PC-3 (cell line): Measurements from ENCODE around the gene PHEX. TPM values are rescaled to one million over a fixed set of nuclear protein-coding genes. Genes with fewer than 3 reads are reported as not detected.
A peak's percentile ranks its signal among the peaks of the same experiment; 100 is the strongest.

ENCODE experiments used
- ATAC-seq: fragments of 200-7000 bp; cut with Tn5 transposase; 2 replicates; pipeline ENCODE4 v1.9.1; 2020; ENCODE audit warnings: mild to moderate bottlenecking, moderate library complexity
- BruUV-seq: library from RNA; stranded (reverse); fragments of 400-500 nt; replicated peaks from 2 replicates; lab custom pipeline; 2021; lab: Mats Ljungman, UMichigan
- CTCF ChIA-PET: fragments of 300-600 bp; sonication (Branson Sonifier 250); formaldehyde crosslinking; loops from one replicate; lab custom pipeline; 2022; ENCODE audit warnings: antibody characterized with exemption; lab: Charles Lee
- POLR2A ChIA-PET: fragments of 300-600 bp; sonication (Branson Sonifier 250); formaldehyde crosslinking; loops from one replicate; lab custom pipeline; 2022; ENCODE audit warnings: antibody characterized with exemption; ENCODE audit not compliant: unreplicated experiment; lab: Charles Lee
- DNase-seq: peaks from one replicate; pipeline ENCODE4 v3.0.0-alpha.2; 2015
- H2AFZ ChIP-seq: fragments of 300-600 bp; sonication (generic); 2 replicates; pipeline ENCODE4 v1.6.0; 2016; ENCODE audit warnings: antibody characterized with exemption, low read length
- H3F3A ChIP-seq: fragments of 300-600 bp; sonication (generic); one replicate; pipeline ENCODE4 v1.6.0; 2017; ENCODE audit warnings: antibody characterized with exemption, low read length, control low read depth, mild to moderate bottlenecking; ENCODE audit not compliant: unreplicated experiment
- H3K27ac ChIP-seq: fragments of 300-600 bp; sonication (generic); 2 replicates; pipeline ENCODE4 v1.5.1; 2016; ENCODE audit warnings: mild to moderate bottlenecking, low read length
- H3K27me3 ChIP-seq: fragments of 300-600 bp; sonication (generic); 2 replicates; pipeline ENCODE4 v1.6.1; 2016; ENCODE audit warnings: low read length, mixed read lengths
- H3K36me3 ChIP-seq: fragments of 300-600 bp; sonication (generic); 2 replicates; pipeline ENCODE4 v1.6.1; 2016; ENCODE audit warnings: low read depth, mixed run types, low read length, mixed read lengths
- H3K4me1 ChIP-seq: fragments of 300-600 bp; sonication (generic); 2 replicates; pipeline ENCODE4 v1.5.1; 2016; ENCODE audit warnings: low read length; ENCODE audit not compliant: insufficient read depth
- H3K4me2 ChIP-seq: fragments of 300-600 bp; sonication (generic); 2 replicates; pipeline ENCODE4 v1.6.0; 2016; ENCODE audit warnings: low read length
- H3K4me3 ChIP-seq: fragments of 300-600 bp; sonication (generic); 2 replicates; pipeline ENCODE4 v1.5.1; 2016; ENCODE audit warnings: mild to moderate bottlenecking, low read length, mixed read lengths
- H3K79me2 ChIP-seq: fragments of 300-600 bp; sonication (generic); 2 replicates; pipeline ENCODE4 v1.6.1; 2017; ENCODE audit warnings: low read length, mixed read lengths
- H3K9ac ChIP-seq: fragments of 300-600 bp; sonication (generic); 2 replicates; pipeline ENCODE4 v1.6.0; 2016; ENCODE audit warnings: mild to moderate bottlenecking, low read length
- H3K9me2 ChIP-seq: fragments of 300-600 bp; sonication (generic); replicated peaks from 2 replicates; pipeline ENCODE4 v1.6.1; 2016; ENCODE audit warnings: mixed run types, low read length, mixed read lengths
- H3K9me3 ChIP-seq: fragments of 300-600 bp; sonication (generic); 2 replicates; pipeline ENCODE4 v1.6.1; 2016; ENCODE audit warnings: low read length, mixed read lengths
- H4K20me1 ChIP-seq: fragments of 300-600 bp; sonication (generic); 2 replicates; pipeline ENCODE4 v1.6.1; 2016; ENCODE audit warnings: low read length, mixed read lengths
- EZH2 ChIP-seq: fragments of 300-600 bp; sonication (generic); IDR thresholded peaks from one replicate; pipeline ENCODE4 v1.6.1; 2017; ENCODE audit warnings: antibody characterized with exemption, mild to moderate bottlenecking, low read length; ENCODE audit not compliant: unreplicated experiment
- EZH2phosphoT487 ChIP-seq: fragments of 300-600 bp; sonication (generic); IDR thresholded peaks from 2 replicates; pipeline ENCODE4 v1.6.1; 2018; ENCODE audit warnings: mild to moderate bottlenecking, antibody characterized with exemption, low read length, borderline replicate concordance
- intact Hi-C: fragments of 100-400 bp; cut with micrococcal nuclease; formaldehyde crosslinking; loops from 2 replicates; pipeline ENCODE4 v1.9.0; 2023
- total RNA-seq: library from RNA; depleted of rRNA; stranded (reverse); fragments of >200 nt; gene quantifications from 2 replicates; pipeline ENCODE4 v1.2.3, GENCODE V29; 2014
- TF ChIP-seq, protein P1 (sequence below): fragments of 300-600 bp; sonication (generic); conservative IDR thresholded peaks from 2 replicates; pipeline ENCODE4 v1.5.1; 2017; ENCODE audit warnings: antibody characterized with exemption, low read depth, mild to moderate bottlenecking, low read length

PHEX gene
- total RNA-seq, 1 experiment from 2014 or later, result 0.62 TPM

DNA sequence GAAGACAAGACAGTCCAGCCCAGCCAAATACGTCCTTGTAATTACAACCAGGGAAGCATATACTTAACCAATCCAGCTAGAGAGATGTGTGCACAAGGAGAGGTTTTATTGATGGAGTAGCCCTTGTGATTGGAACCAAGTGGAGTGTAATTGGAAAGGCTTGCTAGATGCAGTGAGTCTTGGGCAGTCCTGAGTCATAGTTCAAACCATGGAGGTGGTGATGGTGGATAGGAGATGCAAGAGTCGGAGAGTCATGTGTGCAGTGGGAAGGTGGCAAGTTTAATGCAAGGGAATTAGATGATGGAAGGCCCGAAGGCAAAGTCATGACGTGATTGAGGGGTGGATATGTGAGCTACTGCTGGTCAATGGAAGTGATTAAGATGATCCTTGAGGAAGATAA lies 63.7 kb downstream of the PHEX start:
- H3K9me3 ChIP-seq, result no peaks in the 10 kb centered on the region
- CTCF ChIA-PET, result no interaction called here
- POLR2A ChIA-PET, result no interaction called here

DNA sequence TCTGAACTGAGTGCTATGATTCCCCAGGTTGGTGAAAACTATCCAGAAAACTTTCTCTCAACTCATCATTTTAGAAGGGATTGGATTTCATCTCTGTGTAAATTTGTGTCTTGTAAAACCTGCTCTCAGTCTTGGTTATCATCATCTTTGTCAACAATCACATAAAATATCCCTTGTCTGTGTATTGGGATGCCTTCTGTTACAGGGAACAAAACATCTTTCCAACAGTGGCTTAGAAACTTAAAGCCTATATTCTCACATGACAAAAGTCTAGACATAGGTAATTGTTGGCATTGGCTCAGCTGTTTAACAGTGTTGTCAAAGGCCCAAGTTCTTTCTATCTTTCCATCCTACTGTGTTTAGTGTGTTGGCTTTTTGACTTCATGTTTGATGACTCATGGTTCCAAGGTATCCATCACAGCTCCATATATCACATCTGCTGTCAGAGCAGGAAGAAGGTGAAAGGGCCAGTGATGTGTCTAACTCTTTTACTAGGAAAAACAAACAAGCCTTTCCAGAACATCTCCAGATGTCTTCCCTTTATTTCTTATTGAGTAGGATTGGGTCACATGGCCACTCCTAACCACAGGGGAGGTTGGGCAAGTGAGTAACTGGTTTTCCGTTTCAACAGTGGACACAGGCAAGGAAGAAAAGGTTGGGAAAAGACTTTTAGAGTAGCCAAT lies 65.0 kb downstream of the PHEX start:
- no peaks in the 10 kb centered on the region for H4K20me1 ChIP-seq
- TF ChIP-seq EZH2 (no peak), EZH2phosphoT487 (no peak)
- TF ChIP-seq, protein P1, sequence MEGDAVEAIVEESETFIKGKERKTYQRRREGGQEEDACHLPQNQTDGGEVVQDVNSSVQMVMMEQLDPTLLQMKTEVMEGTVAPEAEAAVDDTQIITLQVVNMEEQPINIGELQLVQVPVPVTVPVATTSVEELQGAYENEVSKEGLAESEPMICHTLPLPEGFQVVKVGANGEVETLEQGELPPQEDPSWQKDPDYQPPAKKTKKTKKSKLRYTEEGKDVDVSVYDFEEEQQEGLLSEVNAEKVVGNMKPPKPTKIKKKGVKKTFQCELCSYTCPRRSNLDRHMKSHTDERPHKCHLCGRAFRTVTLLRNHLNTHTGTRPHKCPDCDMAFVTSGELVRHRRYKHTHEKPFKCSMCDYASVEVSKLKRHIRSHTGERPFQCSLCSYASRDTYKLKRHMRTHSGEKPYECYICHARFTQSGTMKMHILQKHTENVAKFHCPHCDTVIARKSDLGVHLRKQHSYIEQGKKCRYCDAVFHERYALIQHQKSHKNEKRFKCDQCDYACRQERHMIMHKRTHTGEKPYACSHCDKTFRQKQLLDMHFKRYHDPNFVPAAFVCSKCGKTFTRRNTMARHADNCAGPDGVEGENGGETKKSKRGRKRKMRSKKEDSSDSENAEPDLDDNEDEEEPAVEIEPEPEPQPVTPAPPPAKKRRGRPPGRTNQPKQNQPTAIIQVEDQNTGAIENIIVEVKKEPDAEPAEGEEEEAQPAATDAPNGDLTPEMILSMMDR, result no peak
- no peak overlapping the region for H3K9ac ChIP-seq
- intact Hi-C loops, result no loop called here
- ATAC-seq (peak; percentile 97), DNase-seq (peak; percentile 87)
- H2AFZ ChIP-seq, result no peak overlapping the region
- peak overlapping the region; percentile 78 for H3K27ac ChIP-seq
- H3K79me2 ChIP-seq, result no peaks in the 10 kb centered on the region
- H3K4me2 ChIP-seq, result peak overlapping the region; percentile 46
- no peaks in the 10 kb centered on the region for H3K9me3 ChIP-seq
- BruUV-seq, result no TSS peak
- no peak overlapping the region for H3K4me3 ChIP-seq
- ChIA-PET CTCF (interaction anchor here (0.6 kb wide), 1 partner anchor 36 kb away, joined by 3 read pairs; no protein-coding TSS in a partner anchor), POLR2A (no interaction called here)
- H3K4me1 ChIP-seq, result peaks cover 18% of the 10 kb centered on the region
- H3K9me2 ChIP-seq, result no peaks in the 10 kb centered on the region
- H3K27me3 ChIP-seq, result no peaks in the 10 kb centered on the region
- H3F3A ChIP-seq, result peaks cover 5% of the 10 kb centered on the region
- no peaks in the 10 kb centered on the region for H3K36me3 ChIP-seq

More for the DNA sequence above, 63.7 kb downstream of the PHEX start:
- DNase-seq, result no peak
- Histone ChIP-seq H3K79me2 (no peaks in the 10 kb centered on the region), H3K4me3 (no peak overlapping the region), H2AFZ (no peak overlapping the region), H3K4me1 (peaks cover 18% of the 10 kb centered on the region), H3K9ac (no peak overlapping the region), H3K36me3 (no peaks in the 10 kb centered on the region), H4K20me1 (no peaks in the 10 kb centered on the region), H3K9me2 (no peaks in the 10 kb centered on the region), H3K4me2 (no peak overlapping the region), H3F3A (peaks cover 5% of the 10 kb centered on the region), H3K27me3 (no peaks in the 10 kb centered on the region), H3K27ac (no peak overlapping the region)
- no TSS peak for BruUV-seq
- TF ChIP-seq EZH2phosphoT487 (no peak), EZH2 (no peak)
- TF ChIP-seq, protein P1, result no peak
- no peak for ATAC-seq
- intact Hi-C loops, result no loop called here

DNA sequence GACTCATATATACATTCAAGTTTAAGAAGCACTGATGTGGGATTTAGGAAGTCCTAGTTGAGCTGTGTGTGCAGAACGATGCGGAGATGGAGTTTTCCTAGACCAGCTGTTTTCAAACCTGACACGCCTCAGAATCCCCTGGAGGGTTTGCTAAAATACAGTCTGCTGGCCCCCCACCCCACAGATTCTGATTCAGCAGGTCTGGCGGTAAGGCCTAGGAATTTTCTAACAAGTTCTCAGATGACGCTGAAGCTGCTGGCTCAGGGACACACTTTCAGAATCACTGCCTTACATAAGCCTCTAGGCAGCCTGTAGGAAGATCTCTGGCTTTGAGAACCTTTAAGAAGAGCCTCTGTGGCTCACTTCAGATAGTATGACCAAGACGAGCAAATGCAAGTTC lies 73.1 kb downstream of the PHEX start:
- DNase-seq, result no peak
- TF ChIP-seq EZH2 (no peak), EZH2phosphoT487 (no peak)
- TF ChIP-seq, protein P1, result no peak
- POLR2A ChIA-PET, result no interaction called here
- intact Hi-C loops, result no loop called here
- no peaks in the 10 kb centered on the region for H3K4me1 ChIP-seq
- H3K27me3 ChIP-seq, result no peaks in the 10 kb centered on the region
- ATAC-seq, result no peak
- BruUV-seq, result no TSS peak
- no peak overlapping the region for H3K9ac ChIP-seq
- no peaks in the 10 kb centered on the region for H3K9me2 ChIP-seq
- H3K27ac ChIP-seq, result no peak overlapping the region
- H3K4me3 ChIP-seq, result no peak overlapping the region
- H3K9me3 ChIP-seq, result no peaks in the 10 kb centered on the region
- H3K4me2 ChIP-seq, result no peak overlapping the region
- H2AFZ ChIP-seq, result no peak overlapping the region
- no peaks in the 10 kb centered on the region for H3K36me3 ChIP-seq
- H3F3A ChIP-seq, result no peaks in the 10 kb centered on the region
- no peaks in the 10 kb centered on the region for H3K79me2 ChIP-seq
- H4K20me1 ChIP-seq, result no peaks in the 10 kb centered on the region
- CTCF ChIA-PET, result no interaction called here
